Measurements from ENCODE around the gene IFIH1. TPM values are rescaled to one million over a fixed set of nuclear protein-coding genes. Genes with fewer than 3 reads are reported as not detected.

IFIH1 gene
- total RNA-seq, 1 experiment from 2014 or later = 4.7 TPM

- POLR2A ChIA-PET (ENCODE audit: unreplicated experiment) = no interaction called here
- Histone ChIP-seq H3K9me2 (ENCODE audit: insufficient read depth) (no peaks in the 10 kb centered on the region), H3K4me3 (no peak overlapping the region), H3K36me3 (ENCODE audit: low read depth) (no peaks in the 10 kb centered on the region), H3F3A (ENCODE audit: insufficient read depth, low read depth) (no peaks in the 10 kb centered on the region), H3K4me2 (no peak overlapping the region), H3K9me3 (ENCODE audit: insufficient read depth, low read depth) (no peaks in the 10 kb centered on the region), H3K27me3 (ENCODE audit: insufficient read depth, low read depth) (no peaks in the 10 kb centered on the region), H3K27ac (no peak overlapping the region), H3K79me2 (ENCODE audit: low read depth) (no peaks in the 10 kb centered on the region), H3K4me1 (replicated peaks; ENCODE audit: insufficient read depth) (no peaks in the 10 kb centered on the region), H4K20me1 (ENCODE audit: insufficient read depth) (no peaks in the 10 kb centered on the region), H2AFZ (no peak overlapping the region)
- DNase-seq = no peak
- TF ChIP-seq EZH2 (IDR thresholded peaks at IDR 0.05; ENCODE audit: low read depth) (no peak), CTCF (conservative IDR thresholded peaks at IDR 0.05) (no peak)
- no TSS peak for BruUV-seq (replicated peaks)
- CTCF ChIA-PET = interaction anchor here (1.0 to 2.5 kb wide), 2 partner anchors 67 to 77 kb away, joined by 4 to 26 read pairs; no protein-coding TSS in a partner anchor
- intact Hi-C loops (cut with micrococcal nuclease; ENCODE audit: unreplicated experiment) = loop anchor here (5.0 kb wide), 1 partner anchor 68 kb away; the partner anchor contains the start of gene GCG
These were observed 98.1 kb downstream of the IFIH1 start for GRCh38 chr2:162220368-162220767.

GRCh38 chr2:162219426-162219825 lies 99.1 kb downstream of the IFIH1 start:
- Histone ChIP-seq H3K79me2 (ENCODE audit: low read depth) (no peaks in the 10 kb centered on the region), H3K9me2 (ENCODE audit: insufficient read depth) (no peaks in the 10 kb centered on the region), H2AFZ (no peak overlapping the region; the same call in 1 of the 2 replicates), H3K4me2 (no peak overlapping the region), H3K4me3 (no peak overlapping the region), H3F3A (ENCODE audit: insufficient read depth, low read depth) (no peaks in the 10 kb centered on the region), H4K20me1 (ENCODE audit: insufficient read depth) (no peaks in the 10 kb centered on the region), H3K9me3 (ENCODE audit: insufficient read depth, low read depth) (no peaks in the 10 kb centered on the region), H3K27me3 (ENCODE audit: insufficient read depth, low read depth) (no peaks in the 10 kb centered on the region), H3K4me1 (replicated peaks; ENCODE audit: insufficient read depth) (no peaks in the 10 kb centered on the region), H3K27ac (no peak overlapping the region), H3K36me3 (ENCODE audit: low read depth) (no peaks in the 10 kb centered on the region)
- ChIA-PET CTCF (no interaction called here), POLR2A (ENCODE audit: unreplicated experiment) (no interaction called here)
- intact Hi-C loops (cut with micrococcal nuclease; ENCODE audit: unreplicated experiment) = no loop called here
- DNase-seq = no peak
- no TSS peak for BruUV-seq (replicated peaks)
- TF ChIP-seq CTCF (conservative IDR thresholded peaks at IDR 0.05) (no peak), EZH2 (IDR thresholded peaks at IDR 0.05; ENCODE audit: low read depth) (no peak)

GRCh38 chr2:162217598-162217997 lies 100.9 kb downstream of the IFIH1 start:
- no peak overlapping the region for H3K4me3 ChIP-seq
- H3K36me3 ChIP-seq (ENCODE audit: low read depth) = no peaks in the 10 kb centered on the region
- H3K9me2 ChIP-seq (ENCODE audit: insufficient read depth) = no peaks in the 10 kb centered on the region
- ChIA-PET CTCF (no interaction called here), POLR2A (ENCODE audit: unreplicated experiment) (no interaction called here)
- no peaks in the 10 kb centered on the region for H4K20me1 ChIP-seq (ENCODE audit: insufficient read depth)
- H3K79me2 ChIP-seq (ENCODE audit: low read depth) = no peaks in the 10 kb centered on the region
- H3K27me3 ChIP-seq (ENCODE audit: insufficient read depth, low read depth) = no peaks in the 10 kb centered on the region
- H3K4me1 ChIP-seq (replicated peaks; ENCODE audit: insufficient read depth) = no peaks in the 10 kb centered on the region
- no peak for TF ChIP-seq EZH2 (IDR thresholded peaks at IDR 0.05; ENCODE audit: low read depth)
- no peak for TF ChIP-seq CTCF (conservative IDR thresholded peaks at IDR 0.05)
- no peaks in the 10 kb centered on the region for H3F3A ChIP-seq (ENCODE audit: insufficient read depth, low read depth)
- intact Hi-C loops (cut with micrococcal nuclease; ENCODE audit: unreplicated experiment) = no loop called here
- no TSS peak for BruUV-seq (replicated peaks)
- H3K27ac ChIP-seq = no peak overlapping the region
- DNase-seq = no peak
- H3K9me3 ChIP-seq (ENCODE audit: insufficient read depth, low read depth) = no peaks in the 10 kb centered on the region
- no peak overlapping the region for H3K4me2 ChIP-seq
- no peak overlapping the region for H2AFZ ChIP-seq

Other genes starting within 250 kb of the IFIH1 start
- gene DPP4, start 244.5 kb downstream of the IFIH1 start, total RNA-seq (2021) = 0.35 and 0.48 TPM in 2 replicates
- gene GCG, start 166.4 kb downstream of the IFIH1 start, total RNA-seq (2021) = not detected in 2 replicates
- not detected in 2 replicates for gene FAP, start 75.2 kb downstream of the IFIH1 start, total RNA-seq (2021)
- gene GCA, start 25.4 kb upstream of the IFIH1 start, total RNA-seq (2021) = 13.4 and 14.9 TPM in 2 replicates

Measured in PC-9 (cell line).